Measurements from ENCODE around the gene FAM53B. TPM values are rescaled to one million over a fixed set of nuclear protein-coding genes. Genes with fewer than 3 reads are reported as not detected.

FAM53B gene
- total RNA-seq, 2 experiments from 2014 or later = 56.6 to 58.5 TPM

GRCh38 chr10:124604214-124605000 lies 139.8 kb downstream of the FAM53B start:
- ChIA-PET CTCF (ENCODE audit: unreplicated experiment) (interaction anchor here (1.1 to 1.5 kb wide), 5 partner anchors 59 to 139 kb away, joined by 3 to 5 read pairs (median 4); no protein-coding TSS in a partner anchor), POLR2A (interaction anchor here (0.6 to 5.5 kb wide), 8 partner anchors 10 to 137 kb away, joined by 3 to 34 read pairs (median 4); no protein-coding TSS in a partner anchor)
- no TSS peak for BruUV-seq (replicated peaks)
- no peak overlapping the region for H2AFZ ChIP-seq (ENCODE audit: low read length)
- peak overlapping the region; percentile 62 for H3K4me2 ChIP-seq (ENCODE audit: low read length)
- no peaks in the 10 kb centered on the region for H4K20me1 ChIP-seq (ENCODE audit: insufficient read depth, low read length)
- peaks cover 78% of the 10 kb centered on the region for H3K4me1 ChIP-seq (ENCODE audit: insufficient read depth, low read length, poor library complexity, severe bottlenecking)
- TF ChIP-seq, protein P1, sequence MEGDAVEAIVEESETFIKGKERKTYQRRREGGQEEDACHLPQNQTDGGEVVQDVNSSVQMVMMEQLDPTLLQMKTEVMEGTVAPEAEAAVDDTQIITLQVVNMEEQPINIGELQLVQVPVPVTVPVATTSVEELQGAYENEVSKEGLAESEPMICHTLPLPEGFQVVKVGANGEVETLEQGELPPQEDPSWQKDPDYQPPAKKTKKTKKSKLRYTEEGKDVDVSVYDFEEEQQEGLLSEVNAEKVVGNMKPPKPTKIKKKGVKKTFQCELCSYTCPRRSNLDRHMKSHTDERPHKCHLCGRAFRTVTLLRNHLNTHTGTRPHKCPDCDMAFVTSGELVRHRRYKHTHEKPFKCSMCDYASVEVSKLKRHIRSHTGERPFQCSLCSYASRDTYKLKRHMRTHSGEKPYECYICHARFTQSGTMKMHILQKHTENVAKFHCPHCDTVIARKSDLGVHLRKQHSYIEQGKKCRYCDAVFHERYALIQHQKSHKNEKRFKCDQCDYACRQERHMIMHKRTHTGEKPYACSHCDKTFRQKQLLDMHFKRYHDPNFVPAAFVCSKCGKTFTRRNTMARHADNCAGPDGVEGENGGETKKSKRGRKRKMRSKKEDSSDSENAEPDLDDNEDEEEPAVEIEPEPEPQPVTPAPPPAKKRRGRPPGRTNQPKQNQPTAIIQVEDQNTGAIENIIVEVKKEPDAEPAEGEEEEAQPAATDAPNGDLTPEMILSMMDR (conservative IDR thresholded peaks at IDR 0.05; ENCODE audit: low read length) = no peak
- no peak for TF ChIP-seq EZH2phosphoT487 (IDR thresholded peaks at IDR 0.05; ENCODE audit: borderline replicate concordance, low read depth, low read length)
- peak; percentile 72 for DNase-seq (ENCODE audit: low spot score)
- no peak overlapping the region for H3K4me3 ChIP-seq (ENCODE audit: low read depth, low read length, poor library complexity, severe bottlenecking)
- H3K79me2 ChIP-seq (ENCODE audit: insufficient read depth, low read depth, low read length) = no peaks in the 10 kb centered on the region
- peak overlapping the region; percentile 59 for H3K27ac ChIP-seq (ENCODE audit: low read depth, low read length, poor library complexity, severe bottlenecking)
- no peaks in the 10 kb centered on the region for H3K36me3 ChIP-seq (ENCODE audit: insufficient read depth, low read length)
- no peaks in the 10 kb centered on the region for H3K9me3 ChIP-seq (ENCODE audit: low read length)
- H3K9me2 ChIP-seq (ENCODE audit: insufficient read depth, low read length) = no peaks in the 10 kb centered on the region
- intact Hi-C loops (cut with micrococcal nuclease; ENCODE audit: unreplicated experiment) = no loop called here

- no TSS peak for BruUV-seq (replicated peaks)
- no peaks in the 10 kb centered on the region for H3K36me3 ChIP-seq (ENCODE audit: insufficient read depth, low read length)
- intact Hi-C loops (cut with micrococcal nuclease; ENCODE audit: unreplicated experiment) = no loop called here
- H3K4me1 ChIP-seq (ENCODE audit: insufficient read depth, low read length, poor library complexity, severe bottlenecking) = peaks cover 80% of the 10 kb centered on the region
- H3K9me2 ChIP-seq (ENCODE audit: insufficient read depth, low read length) = no peaks in the 10 kb centered on the region
- DNase-seq (ENCODE audit: low spot score) = no peak
- H3K4me3 ChIP-seq (ENCODE audit: low read depth, low read length, poor library complexity, severe bottlenecking) = no peak overlapping the region
- H2AFZ ChIP-seq (ENCODE audit: low read length) = no peak overlapping the region
- H3K27ac ChIP-seq (ENCODE audit: low read depth, low read length, poor library complexity, severe bottlenecking) = peak overlapping the region; percentile 59
- TF ChIP-seq, protein P1 (conservative IDR thresholded peaks at IDR 0.05; ENCODE audit: low read length) = no peak
- TF ChIP-seq EZH2phosphoT487 (IDR thresholded peaks at IDR 0.05; ENCODE audit: borderline replicate concordance, low read depth, low read length) = no peak
- no peaks in the 10 kb centered on the region for H3K9me3 ChIP-seq (ENCODE audit: low read length)
- ChIA-PET POLR2A (interaction anchor here (0.6 to 5.5 kb wide), 10 partner anchors 9 to 142 kb away, joined by 3 to 34 read pairs (median 3); no protein-coding TSS in a partner anchor), CTCF (ENCODE audit: unreplicated experiment) (interaction anchor here (1.2 to 1.5 kb wide), 4 partner anchors 68 to 139 kb away, joined by 4 to 5 read pairs (median 4); no protein-coding TSS in a partner anchor)
- H3K4me2 ChIP-seq (ENCODE audit: low read length) = peak overlapping the region; percentile 62
- no peaks in the 10 kb centered on the region for H3K79me2 ChIP-seq (ENCODE audit: insufficient read depth, low read depth, low read length)
- H4K20me1 ChIP-seq (ENCODE audit: insufficient read depth, low read length) = no peaks in the 10 kb centered on the region
Observed at GRCh38 chr10:124603376-124604213, 140.6 kb downstream of the FAM53B start.
